GM12892 (cell line): ENCODE results near the gene EIF4G1.

ENCODE experiments used
- POLR2A ChIP-seq: IDR thresholded peaks from 2 replicates; pipeline ENCODE4 v1.6.1; 2011; ENCODE audit warnings: low read depth, low read length, control low read depth
- POLR2AphosphoS5 ChIP-seq: IDR thresholded peaks from 2 replicates; pipeline ENCODE4 v1.6.1; 2011; ENCODE audit warnings: low read depth, low read length, control low read depth

- no peak for TF ChIP-seq POLR2A
- TF ChIP-seq POLR2AphosphoS5 = peak; percentile 1; the same call in 1 of the 2 replicates
These were observed 8.5 kb downstream of the EIF4G1 start for GRCh38 chr3:184322731-184323487.
